ENCODE results near the gene HMGXB3. TPM values are rescaled to one million over a fixed set of nuclear protein-coding genes. Genes with fewer than 3 reads are reported as not detected.
"Not testable (repeated sequence)": the region's sequence is repeated elsewhere in the genome, so short reads cannot be mapped to it uniquely, and the experiment has no call there.

The HMGXB3 gene
- polyA plus RNA-seq, 3 donors = 31.4 to 34.0 (median 33.1) TPM

DNA sequence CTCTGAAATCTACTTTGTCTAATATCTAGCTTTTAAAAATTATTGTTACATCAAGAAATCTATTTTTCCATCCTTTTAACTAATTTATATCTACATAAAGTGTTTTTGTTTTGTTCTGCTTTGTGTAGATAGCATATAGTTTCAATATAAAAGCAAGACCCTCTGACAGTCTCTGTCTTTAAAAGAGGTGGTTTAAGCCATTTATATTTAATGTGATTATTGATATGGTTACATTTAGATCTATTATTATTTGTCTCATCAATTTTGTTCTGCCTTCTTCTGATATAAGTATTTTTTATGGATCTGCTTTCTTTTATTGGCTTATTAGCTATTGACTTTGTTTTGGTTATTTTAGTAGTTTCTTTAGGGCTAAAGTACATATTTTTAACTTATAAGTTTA lies 16.0 kb downstream of the HMGXB3 start:
- no peak for DNase-seq (ENCODE audit: low read depth in 3 of 3, low spot score in 2 of 3)

DNA sequence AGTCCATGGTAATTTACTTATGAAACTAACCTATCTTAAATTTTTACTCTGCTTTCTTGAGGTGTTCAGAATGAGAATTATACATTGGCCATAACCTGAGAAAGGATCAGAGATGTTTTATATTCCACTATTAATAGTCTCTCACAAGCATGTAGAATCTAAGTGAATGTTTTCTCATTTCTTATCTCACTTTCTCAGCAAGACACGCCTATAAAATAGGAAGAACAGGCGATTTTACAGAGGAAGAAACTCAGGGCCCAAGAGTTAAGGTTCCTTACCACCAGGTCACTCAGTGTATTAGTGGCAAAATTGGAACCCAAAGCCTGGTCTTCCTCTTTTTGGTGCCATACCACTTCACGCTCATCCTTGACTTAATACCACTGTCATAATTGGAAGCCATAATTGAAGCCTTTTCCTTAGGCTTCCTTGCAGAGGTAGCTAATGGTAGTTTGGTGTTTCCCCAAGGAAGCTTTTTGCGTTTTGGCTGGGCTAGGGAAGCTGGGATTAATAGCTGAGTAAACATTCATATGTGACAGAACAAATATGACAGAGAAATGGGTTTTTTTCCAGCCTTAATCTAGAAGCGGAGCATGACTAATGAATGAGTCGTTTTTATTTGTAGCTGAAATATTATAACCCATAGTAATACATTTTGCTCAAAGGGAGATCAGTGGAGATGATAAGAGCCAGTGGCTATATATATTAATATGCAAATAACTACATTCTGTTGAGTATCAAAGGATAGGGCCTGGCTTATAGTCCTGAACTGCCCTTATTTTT lies 16.9 kb downstream of the HMGXB3 start:
- no peak for DNase-seq (ENCODE audit: low read depth in 3 of 3, low spot score in 2 of 3)

DNA sequence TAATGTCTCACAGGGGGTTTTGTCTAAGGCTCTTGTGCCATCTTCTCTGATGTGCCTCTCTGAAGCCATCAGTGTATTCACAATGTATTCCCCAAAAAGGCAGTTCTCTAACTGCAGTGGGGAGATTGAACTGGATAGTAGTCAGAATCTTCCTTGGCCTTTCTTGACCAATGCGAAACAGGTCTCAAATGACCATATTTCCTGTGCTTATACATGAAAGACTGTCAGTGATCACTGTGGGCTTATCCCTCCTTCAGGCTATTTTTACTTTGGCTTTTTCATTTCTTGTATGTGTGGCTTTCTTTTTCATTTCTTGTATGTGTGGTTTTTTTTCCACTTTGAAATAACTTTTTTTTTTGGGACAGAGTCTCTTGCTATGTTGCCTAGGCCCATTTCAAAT lies 19.7 kb downstream of the HMGXB3 start:
- no peak for DNase-seq (ENCODE audit: low read depth in 3 of 3, low spot score in 2 of 3)

DNA sequence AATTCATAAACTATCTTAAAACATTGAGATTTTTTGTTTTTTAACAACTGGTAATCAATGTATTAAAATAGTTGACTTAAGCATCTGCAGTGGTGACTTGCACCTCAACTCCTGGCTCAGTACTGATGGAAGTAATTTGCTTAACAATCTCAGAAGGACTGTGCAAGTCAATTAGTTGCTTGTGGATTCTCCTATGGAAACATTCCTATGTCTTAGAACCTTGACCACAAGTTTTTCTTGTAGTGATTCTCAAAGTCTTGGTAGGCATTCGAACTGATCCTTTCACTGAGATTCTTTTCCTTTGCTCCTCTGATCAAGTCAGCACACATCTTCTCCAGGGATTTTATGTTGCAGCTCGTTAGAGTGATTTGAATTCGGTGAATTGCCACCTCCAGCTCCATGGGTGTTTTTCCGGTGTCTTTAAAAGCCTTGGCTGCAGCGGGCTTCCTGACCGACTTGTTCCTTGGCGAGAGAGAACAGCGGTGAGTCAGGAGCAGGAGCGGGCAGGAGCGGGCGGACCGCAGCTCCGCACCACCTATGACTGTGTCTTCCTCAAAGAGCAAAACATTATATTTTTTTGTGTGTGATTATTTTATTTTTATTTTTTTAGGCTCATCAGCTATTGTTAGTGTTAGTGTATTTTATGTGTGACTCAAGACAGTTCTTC lies 21.1 kb downstream of the HMGXB3 start:
- DNase-seq (ENCODE audit: low read depth in 3 of 3, low spot score in 2 of 3) = no peak

DNA sequence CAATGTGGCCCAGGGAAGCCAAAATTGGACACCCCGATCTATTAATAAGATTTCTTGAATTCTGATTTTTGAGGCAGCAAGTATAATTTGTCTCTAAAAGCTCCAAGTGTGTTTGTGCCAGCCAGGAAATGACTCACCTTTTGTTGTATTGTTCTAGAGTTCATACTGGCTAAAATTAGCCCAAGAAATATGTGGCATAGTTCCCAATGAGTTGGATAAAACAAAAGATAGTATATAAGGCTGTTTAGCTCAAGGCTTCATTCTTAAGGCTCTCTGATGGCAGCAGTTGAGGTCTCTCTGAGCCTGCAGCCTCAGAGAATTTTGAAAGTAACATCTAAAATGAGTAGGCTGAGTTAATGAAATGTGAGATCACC lies 21.6 kb downstream of the HMGXB3 start:
- no peak for DNase-seq (ENCODE audit: low read depth in 3 of 3, low spot score in 2 of 3)

DNA sequence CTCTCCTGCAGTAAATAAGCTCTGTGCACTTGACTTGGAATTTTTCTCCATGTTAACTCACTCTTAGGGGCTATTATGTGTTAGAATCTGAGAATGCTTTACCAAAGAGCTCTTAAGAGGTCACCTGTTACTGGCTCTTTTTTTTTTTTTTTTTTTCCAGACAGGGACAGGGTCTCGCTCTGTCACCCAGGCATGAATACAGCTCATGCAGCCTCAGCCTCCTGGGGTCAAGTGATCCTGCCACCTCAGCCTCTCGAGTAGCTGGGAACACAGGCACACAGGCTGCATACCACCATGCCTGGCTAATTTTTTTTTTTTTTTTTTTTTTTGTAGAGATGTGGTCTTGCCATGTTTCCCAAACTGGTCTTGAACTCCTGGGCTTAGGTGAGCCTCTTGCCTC lies 22.1 kb downstream of the HMGXB3 start:
- DNase-seq (ENCODE audit: low read depth in 3 of 3, low spot score in 2 of 3) = no peak

DNA sequence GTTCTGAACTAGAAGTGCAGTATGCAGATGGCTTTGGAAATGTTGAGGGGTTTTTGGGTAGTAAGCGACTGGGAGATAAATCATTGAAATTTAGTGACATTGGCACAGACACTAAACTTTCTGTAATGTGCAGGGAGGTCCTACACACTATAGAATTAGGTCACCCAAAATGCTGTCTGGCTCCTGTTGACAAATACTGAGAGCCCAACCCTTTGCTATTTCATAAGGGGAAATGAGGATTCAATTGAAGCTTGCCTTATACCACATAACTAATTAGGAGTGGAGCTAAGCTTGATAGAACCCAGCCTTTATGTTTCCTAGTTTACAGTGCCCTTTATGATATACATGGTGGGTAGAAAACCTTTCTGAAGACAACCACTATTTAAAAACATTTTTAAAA lies 22.6 kb downstream of the HMGXB3 start:
- DNase-seq (ENCODE audit: low read depth in 3 of 3, low spot score in 2 of 3) = no peak

DNA sequence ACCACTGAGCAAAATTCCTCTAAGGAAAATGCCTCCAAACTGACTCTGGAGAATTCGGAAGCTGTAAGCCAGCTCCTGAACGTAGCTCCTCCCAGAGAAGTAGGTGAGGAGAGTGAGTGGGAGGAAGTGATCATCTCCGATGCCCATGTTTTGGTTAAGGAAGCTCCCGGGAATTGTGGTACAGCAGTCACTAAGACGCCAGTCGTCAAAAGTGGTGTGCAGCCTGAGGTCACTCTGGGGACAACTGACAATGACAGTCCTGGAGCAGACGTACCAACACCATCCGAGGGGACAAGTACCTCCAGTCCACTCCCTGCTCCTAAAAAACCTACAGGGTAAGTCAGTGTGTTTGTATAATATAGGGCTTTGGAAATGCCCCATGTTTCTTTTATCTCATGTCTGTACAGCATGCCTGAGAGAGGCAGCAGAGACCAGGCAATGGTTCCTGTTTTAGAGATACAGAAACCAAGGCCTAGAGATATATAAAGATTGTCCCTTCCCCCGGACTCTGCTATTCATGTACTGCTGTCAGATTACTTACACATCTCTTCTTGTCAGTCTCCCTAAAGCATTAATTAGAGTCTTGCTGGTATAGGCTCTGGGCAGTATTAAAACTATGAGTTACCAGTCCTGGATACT lies 23.9 kb downstream of the HMGXB3 start:
- no peak for DNase-seq (ENCODE audit: low read depth in 3 of 3, low spot score in 2 of 3)

DNA sequence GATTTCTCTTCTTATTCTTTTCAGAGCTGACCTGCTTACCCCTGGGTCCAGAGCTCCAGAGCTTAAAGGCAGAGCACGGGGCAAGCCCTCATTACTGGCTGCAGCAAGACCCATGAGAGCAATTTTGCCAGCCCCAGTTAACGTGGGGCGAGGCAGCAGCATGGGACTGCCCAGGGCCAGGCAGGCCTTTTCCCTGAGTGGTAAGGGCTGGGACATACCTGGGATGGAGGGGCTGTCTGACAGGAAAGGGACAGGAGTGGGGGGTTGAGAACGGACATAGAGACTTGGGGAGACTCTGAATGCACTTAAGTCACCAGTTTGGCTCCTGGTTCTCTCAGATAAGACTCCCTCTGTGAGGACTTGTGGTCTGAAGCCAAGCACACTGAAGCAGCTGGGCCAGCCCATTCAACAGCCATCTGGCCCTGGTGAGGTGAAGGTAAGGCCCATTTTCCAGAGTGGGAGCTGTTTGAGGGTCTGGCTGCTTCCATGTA lies 26.2 kb downstream of the HMGXB3 start:
- DNase-seq (ENCODE audit: low read depth in 3 of 3, low spot score in 2 of 3) = no peak

DNA sequence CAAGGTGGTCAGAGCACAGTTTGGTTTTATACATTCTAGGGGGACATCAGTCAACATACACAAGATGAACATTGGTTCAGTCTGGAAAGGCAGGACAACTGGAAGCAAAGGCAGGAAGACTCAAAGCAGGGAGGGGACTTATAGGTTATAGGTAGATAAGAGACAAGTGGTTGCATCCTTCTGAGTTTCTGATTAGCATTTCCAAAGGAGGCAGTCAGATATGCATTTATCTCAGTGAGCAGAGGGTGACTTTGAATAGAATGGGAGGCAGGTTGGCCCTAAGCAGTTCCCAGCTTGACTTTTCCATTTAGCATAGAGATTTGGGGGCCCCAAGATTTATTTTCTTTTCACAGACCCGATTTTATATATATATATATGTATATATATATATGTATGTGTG lies 27.5 kb downstream of the HMGXB3 start:
- DNase-seq (ENCODE audit: low read depth in 3 of 3, low spot score in 2 of 3) = not testable (repeated sequence)

DNA sequence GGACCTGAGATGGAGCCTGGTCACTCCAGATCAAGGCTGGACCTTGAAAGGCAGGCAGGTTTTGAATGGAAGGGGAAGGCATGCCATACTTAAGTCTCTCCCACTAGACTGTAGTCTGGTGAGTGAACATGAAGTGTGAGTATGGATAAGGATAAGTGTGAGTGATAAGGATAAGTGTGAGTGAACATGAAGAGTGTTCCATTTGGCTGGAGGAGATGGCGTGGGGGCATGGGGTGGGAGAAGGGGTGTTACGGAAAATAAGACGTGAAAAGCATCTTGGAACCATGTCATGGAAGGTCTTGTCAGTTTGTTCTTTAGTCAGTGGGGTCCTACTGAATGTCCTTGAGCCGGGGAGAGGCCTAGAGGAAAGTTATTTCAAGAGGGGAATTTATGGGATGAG lies 32.8 kb downstream of the HMGXB3 start:
- DNase-seq (ENCODE audit: low read depth in 3 of 3, low spot score in 2 of 3) = no peak

DNA sequence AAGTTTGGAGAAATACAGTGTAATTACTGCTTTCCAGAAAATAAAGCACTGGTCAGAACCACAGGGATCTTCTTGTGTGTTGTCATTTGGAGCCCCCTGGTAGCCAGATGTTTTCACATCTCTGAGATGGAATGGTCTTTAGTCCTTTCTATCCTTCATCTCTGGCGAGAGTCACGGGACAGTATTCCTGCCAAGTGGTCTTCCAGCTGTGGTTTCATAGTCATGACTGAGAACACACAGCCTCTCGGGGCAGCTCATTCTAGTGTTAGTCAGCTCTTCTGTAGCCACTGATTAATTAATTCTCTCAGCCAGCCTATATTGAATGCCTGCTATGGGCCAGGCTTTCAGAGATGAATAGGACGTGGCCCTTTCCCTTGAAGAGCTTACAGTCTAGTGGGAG lies 34.1 kb downstream of the HMGXB3 start:
- no peak for DNase-seq (ENCODE audit: low read depth in 3 of 3, low spot score in 2 of 3)

DNA sequence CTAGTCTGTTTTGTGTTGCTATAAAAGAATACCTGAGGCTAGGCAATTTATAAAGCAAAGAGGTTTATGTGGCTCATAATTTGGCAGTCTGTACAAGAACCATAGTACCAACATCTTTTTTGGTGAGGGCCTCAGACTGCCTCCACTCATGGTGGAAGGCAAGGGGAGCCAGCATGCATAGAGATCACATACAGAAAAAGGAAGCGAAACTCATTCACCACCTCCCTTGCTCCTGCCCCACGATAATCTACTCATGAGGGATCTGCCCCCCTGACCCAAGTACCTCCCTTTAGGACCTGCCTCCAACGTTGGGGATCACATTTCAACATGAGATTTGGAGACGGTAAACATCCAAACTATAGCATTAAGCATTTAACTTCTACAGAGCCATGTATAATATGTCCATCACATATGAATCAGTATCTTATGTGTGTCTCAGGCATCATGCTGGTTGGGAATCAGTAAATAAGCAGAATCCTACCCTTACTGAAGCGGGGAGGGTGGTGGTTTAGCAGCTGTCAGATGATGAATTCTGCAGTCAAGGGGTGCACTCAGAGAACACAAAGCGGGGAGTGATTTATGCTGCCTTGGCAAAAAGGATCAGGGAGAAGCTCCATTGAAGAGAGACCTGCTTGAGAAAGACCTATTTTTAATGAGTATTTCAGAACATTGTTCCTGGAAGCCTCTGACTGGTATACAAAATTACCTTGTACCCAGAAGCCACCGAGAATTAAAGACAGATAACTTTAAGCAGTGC lies 34.8 kb downstream of the HMGXB3 start:
- no peak for DNase-seq (ENCODE audit: low read depth in 3 of 3, low spot score in 2 of 3)

DNA sequence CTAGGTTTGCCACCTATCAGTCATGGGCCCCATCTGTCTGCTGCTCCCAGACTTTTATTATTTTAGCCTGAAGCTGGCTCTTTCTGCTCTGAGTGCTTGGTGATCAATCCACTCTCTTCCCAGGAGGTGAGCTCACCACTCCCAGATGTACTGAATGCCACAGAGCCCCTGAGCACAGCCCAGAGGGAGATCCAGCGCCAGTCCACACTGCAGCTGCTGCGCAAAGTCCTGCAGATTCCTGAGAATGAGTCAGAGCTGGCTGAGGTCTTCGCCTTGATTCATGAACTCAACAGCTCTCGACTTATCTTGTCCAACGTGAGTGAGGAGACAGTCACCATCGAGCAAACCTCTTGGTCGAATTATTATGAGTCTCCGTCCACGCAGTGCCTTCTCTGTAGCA lies 36.0 kb downstream of the HMGXB3 start:
- DNase-seq (ENCODE audit: low read depth in 3 of 3, low spot score in 2 of 3) = no peak

DNA sequence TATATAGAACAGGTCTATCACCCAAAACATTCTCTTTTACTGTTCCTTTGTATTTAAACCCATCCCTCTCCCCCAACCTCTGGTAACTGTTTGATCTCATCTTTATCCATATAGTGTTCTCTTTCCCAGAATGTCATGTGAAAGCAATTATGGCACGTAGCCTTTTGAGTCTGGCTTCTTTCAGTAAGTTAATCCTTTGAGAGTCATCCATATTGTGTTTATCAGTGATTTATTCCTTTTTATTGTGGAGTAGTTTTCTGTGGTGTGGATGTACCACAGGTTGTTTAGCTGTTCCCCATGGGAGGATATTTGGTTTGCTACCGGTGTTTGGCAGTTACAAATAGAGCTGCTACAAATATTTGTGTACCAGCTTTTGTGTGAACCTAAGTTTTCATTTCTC lies 38.0 kb downstream of the HMGXB3 start:
- DNase-seq (ENCODE audit: low read depth in 3 of 3, low spot score in 2 of 3) = no peak

DNA sequence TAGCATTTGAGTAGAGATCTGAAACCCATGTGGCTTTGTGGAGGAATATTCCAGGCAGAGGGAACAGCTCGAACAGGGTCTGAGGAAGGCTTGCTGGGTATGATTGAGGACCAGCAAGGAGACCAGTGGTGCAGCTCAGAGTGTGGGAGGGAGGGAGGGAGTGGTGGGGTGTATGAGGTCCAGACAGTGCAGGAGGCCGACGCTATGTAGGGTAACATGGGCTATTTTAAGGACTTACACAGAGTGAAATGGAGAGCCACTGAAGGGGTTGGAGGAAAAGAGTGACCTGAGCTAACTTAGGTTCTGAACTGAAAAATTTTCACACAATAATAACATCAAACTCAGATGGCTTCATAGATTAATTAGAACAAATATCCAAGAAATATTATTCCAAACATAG lies 41.9 kb downstream of the HMGXB3 start:
- DNase-seq (ENCODE audit: low read depth in 3 of 3, low spot score in 2 of 3) = no peak

DNA sequence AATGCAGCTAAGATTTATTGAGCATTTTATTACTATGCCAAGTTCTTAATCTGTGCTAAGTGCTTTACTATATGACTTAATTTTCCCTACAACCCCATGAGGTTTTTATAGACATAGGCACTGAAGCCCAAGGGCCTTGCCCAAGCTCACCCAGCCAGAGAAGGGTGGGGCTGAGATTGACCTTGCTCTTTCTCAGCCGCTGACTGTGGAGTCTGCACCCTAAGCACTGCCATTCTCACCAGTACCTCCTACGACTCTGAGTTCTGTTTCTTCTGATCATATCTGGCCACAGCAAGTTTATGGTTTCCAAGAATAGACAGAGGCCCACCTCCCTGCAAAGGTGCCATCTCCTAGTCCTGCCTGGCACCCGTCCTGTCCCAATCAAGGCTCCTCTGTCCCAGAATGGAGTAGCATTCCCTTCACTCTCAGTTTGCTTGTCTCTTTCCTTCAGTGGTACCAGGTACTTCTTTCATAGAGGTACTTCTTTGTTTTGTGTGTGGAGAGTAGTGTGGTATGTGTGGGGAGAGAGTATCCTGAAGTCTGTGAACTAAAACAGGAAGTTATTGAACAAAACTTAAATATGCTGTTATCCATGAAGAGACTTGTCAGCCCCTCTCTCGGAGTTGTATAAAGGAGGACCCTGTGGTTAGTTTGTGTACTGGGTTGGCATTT lies 43.3 kb downstream of the HMGXB3 start:
- no peak for DNase-seq (ENCODE audit: low read depth in 3 of 3, low spot score in 2 of 3)

DNA sequence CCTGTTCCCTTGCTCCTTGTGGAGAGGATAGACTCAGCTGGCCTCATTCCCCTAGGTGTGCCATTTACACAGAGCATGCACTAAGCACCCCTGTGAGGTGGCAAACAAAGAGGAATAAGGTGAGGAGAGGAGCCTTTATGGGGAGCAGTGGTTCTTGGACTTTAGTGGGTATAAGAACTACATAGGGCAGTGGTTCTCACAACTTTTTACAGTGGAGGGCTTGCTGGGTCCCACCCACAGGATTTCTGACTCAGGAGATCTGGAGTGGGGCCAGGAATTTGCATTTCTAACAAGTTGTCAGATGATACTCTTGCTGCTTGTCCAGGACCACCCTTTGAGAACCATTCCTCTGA lies 43.8 kb downstream of the HMGXB3 start:
- no peak for DNase-seq (ENCODE audit: low read depth in 3 of 3, low spot score in 2 of 3)

DNA sequence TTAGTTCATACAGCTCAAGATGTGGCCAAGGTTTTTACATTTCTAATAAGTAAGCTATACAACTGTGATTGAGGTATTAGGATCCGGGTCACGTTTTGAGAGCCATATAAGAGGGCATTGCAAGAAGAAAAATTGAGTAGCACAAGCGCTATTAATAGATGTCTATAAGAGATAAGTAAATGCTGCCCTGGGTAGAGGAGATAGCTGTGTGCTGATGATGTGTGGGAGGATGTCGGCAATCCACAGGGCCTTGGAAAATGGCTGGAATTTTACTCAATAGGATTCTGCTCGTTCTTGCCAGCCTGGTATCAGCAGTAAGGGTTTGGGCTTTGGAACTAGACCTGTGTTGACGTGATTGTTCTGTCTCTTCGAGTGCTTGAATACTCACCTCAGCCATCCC lies 44.2 kb downstream of the HMGXB3 start:
- no peak for DNase-seq (ENCODE audit: low read depth in 3 of 3, low spot score in 2 of 3)

DNA sequence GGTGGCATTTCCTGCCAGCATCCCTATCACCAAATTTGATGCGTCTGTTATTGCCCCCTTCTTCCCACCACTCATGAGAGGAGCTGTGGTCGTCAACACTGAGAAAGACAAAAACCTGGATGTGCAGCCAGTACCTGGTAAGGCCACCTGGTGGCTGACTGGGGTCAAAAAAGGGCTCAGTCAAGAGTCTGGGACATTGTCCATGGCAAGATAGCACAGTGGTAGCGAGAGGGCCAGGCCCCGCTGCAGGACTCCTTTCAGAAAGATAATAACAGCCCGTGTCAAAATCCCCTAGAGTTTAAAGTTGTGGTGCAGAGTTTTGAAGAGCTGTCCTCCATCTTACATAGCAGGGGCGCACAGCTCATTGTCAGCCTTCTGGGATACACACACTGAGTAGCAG lies 45.0 kb downstream of the HMGXB3 start:
- no peak for DNase-seq (ENCODE audit: low read depth in 3 of 3, low spot score in 2 of 3)

DNA sequence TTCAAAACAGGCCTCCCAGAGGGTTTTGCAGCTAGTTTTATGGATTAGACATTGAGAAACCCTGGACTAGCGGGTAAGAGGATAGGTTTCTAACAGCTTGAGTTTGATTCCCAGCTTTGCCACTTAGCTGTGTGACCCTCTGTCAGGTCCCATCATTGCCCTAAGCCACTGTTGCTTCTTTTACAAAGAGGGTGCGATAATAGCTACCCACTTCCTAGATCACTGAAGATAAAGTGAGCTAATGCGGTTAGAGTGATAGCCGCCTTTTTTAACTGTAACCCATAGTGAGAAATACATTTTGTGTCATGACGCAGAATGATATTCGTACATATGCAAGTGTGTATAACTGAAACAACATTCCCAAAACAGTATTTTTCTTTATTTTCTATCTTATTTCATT lies 45.5 kb downstream of the HMGXB3 start:
- DNase-seq (ENCODE audit: low read depth in 3 of 3, low spot score in 2 of 3) = no peak
